ENCODE data around the gene AGO4. TPM values are rescaled to one million over a fixed set of nuclear protein-coding genes. Genes with fewer than 3 reads are reported as not detected.
"Not testable (repeated sequence)": the region's sequence is repeated elsewhere in the genome, so short reads cannot be mapped to it uniquely, and the experiment has no call there.

AGO4 gene
- total RNA-seq, 4 donors from 2014 or later: 8.3 to 44.2 (median 18.6) TPM

- H3K27ac ChIP-seq: peak overlapping the region in 1 of 4 donors; percentile 8
- peaks cover 0 to 39% (median 0%) of the 10 kb centered on the region in 3 donors for H3K36me3 ChIP-seq
- no peaks in the 10 kb centered on the region for H3K9me3 ChIP-seq
- TF ChIP-seq CTCF (IDR thresholded peaks at IDR 0.05) (no peak), POLR2A (IDR thresholded peaks at IDR 0.05) (no peak)
- no peaks in the 10 kb centered on the region for H3K27me3 ChIP-seq
- peak in 2 of 3 donors; percentile 48 to 63 for DNase-seq
- peaks cover 5 to 49% (median 8%) of the 10 kb centered on the region in 4 donors for H3K4me1 ChIP-seq
- no peak overlapping the region for H3K4me3 ChIP-seq
Measured at GRCh38 chr1:35888255-35888654, 80.4 kb downstream of the AGO4 start.

GRCh38 chr1:35888981-35889380 lies 81.2 kb downstream of the AGO4 start:
- DNase-seq, H3K27ac ChIP-seq, H3K9me3 ChIP-seq, H3K4me3 ChIP-seq, H3K27me3 ChIP-seq: not testable (repeated sequence)
- peaks cover 0 to 46% (median 0%) of the 10 kb centered on the region in 3 donors for H3K36me3 ChIP-seq
- H3K4me1 ChIP-seq: peaks cover 3 to 45% (median 7%) of the 10 kb centered on the region in 4 donors

GRCh38 chr1:35893051-35893879 lies 85.4 kb downstream of the AGO4 start:
- Histone ChIP-seq H3K27ac (peak overlapping the region in 1 of 4 donors; percentile 21), H3K4me1 (peaks cover 0 to 2% (median 0%) of the 10 kb centered on the region in 4 donors), H3K4me3 (no peak overlapping the region), H3K27me3 (no peaks in the 10 kb centered on the region), H3K36me3 (peaks cover 0 to 88% (median 4%) of the 10 kb centered on the region in 3 donors), H3K9me3 (no peaks in the 10 kb centered on the region)
- TF ChIP-seq CTCF (IDR thresholded peaks at IDR 0.05) (no peak), POLR2A (IDR thresholded peaks at IDR 0.05) (no peak)
- DNase-seq: no peak

GRCh38 chr1:35894183-35894582 lies 86.4 kb downstream of the AGO4 start:
- no peak for TF ChIP-seq POLR2A (IDR thresholded peaks at IDR 0.05)
- TF ChIP-seq CTCF (IDR thresholded peaks at IDR 0.05): no peak
- Histone ChIP-seq H3K27ac (peak overlapping the region in 1 of 4 donors; percentile 21), H3K36me3 (peaks cover 0 to 95% (median 4%) of the 10 kb centered on the region in 3 donors), H3K27me3 (no peaks in the 10 kb centered on the region), H3K9me3 (no peaks in the 10 kb centered on the region), H3K4me3 (no peak overlapping the region), H3K4me1 (no peaks in the 10 kb centered on the region)
- peak in 2 of 3 donors; percentile 55 to 60 for DNase-seq

- peaks cover 0 to 90% (median 4%) of the 10 kb centered on the region in 3 donors for H3K36me3 ChIP-seq
Measured at GRCh38 chr1:35894656-35895055, 86.8 kb downstream of the AGO4 start.

More at GRCh38 chr1:35894656-35895055, 86.8 kb downstream of the AGO4 start:
- Histone ChIP-seq H3K4me3 (no peak overlapping the region), H3K9me3 (no peaks in the 10 kb centered on the region), H3K27me3 (no peaks in the 10 kb centered on the region), H3K27ac (no peak overlapping the region), H3K4me1 (no peaks in the 10 kb centered on the region)
- DNase-seq: no peak
- no peak for TF ChIP-seq POLR2A (IDR thresholded peaks at IDR 0.05)
- no peak for TF ChIP-seq CTCF (IDR thresholded peaks at IDR 0.05)

All from Peyer's patch (tissue), 4 donors.